ENCODE data around the gene PARVA. TPM values are rescaled to one million over a fixed set of nuclear protein-coding genes. Genes with fewer than 3 reads are reported as not detected.

PARVA gene
- total RNA-seq, 1 experiment from 2014 or later, result 31.5 TPM

GRCh38 chr11:12435264-12435663 is 57.9 kb downstream of the PARVA start:
- no peak for DNase-seq
- H3K9me2 ChIP-seq (ENCODE audit: insufficient read depth), result no peaks in the 10 kb centered on the region
- no peaks in the 10 kb centered on the region for H3K36me3 ChIP-seq (ENCODE audit: low read depth)
- H3K27ac ChIP-seq, result no peak overlapping the region
- H3K27me3 ChIP-seq (ENCODE audit: insufficient read depth, low read depth), result no peaks in the 10 kb centered on the region
- H3F3A ChIP-seq (ENCODE audit: insufficient read depth, low read depth), result peaks cover 10% of the 10 kb centered on the region; the same call in 1 of the 2 replicates
- H3K4me3 ChIP-seq, result no peak overlapping the region
- ChIA-PET CTCF (no interaction called here), POLR2A (ENCODE audit: unreplicated experiment) (no interaction called here)
- H2AFZ ChIP-seq, result no peak overlapping the region
- no peaks in the 10 kb centered on the region for H3K9me3 ChIP-seq (ENCODE audit: insufficient read depth, low read depth)
- no peak overlapping the region for H3K4me2 ChIP-seq
- intact Hi-C loops (cut with micrococcal nuclease; ENCODE audit: unreplicated experiment), result no loop called here
- TF ChIP-seq EZH2 (IDR thresholded peaks at IDR 0.05; ENCODE audit: low read depth), result no peak
- TF ChIP-seq, protein P1, sequence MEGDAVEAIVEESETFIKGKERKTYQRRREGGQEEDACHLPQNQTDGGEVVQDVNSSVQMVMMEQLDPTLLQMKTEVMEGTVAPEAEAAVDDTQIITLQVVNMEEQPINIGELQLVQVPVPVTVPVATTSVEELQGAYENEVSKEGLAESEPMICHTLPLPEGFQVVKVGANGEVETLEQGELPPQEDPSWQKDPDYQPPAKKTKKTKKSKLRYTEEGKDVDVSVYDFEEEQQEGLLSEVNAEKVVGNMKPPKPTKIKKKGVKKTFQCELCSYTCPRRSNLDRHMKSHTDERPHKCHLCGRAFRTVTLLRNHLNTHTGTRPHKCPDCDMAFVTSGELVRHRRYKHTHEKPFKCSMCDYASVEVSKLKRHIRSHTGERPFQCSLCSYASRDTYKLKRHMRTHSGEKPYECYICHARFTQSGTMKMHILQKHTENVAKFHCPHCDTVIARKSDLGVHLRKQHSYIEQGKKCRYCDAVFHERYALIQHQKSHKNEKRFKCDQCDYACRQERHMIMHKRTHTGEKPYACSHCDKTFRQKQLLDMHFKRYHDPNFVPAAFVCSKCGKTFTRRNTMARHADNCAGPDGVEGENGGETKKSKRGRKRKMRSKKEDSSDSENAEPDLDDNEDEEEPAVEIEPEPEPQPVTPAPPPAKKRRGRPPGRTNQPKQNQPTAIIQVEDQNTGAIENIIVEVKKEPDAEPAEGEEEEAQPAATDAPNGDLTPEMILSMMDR (conservative IDR thresholded peaks at IDR 0.05), result no peak
- no peaks in the 10 kb centered on the region for H4K20me1 ChIP-seq (ENCODE audit: insufficient read depth)
- H3K79me2 ChIP-seq (ENCODE audit: low read depth), result no peaks in the 10 kb centered on the region
- peaks cover 16% of the 10 kb centered on the region for H3K4me1 ChIP-seq (replicated peaks; ENCODE audit: insufficient read depth)
- BruUV-seq (replicated peaks), result no TSS peak

DNA sequence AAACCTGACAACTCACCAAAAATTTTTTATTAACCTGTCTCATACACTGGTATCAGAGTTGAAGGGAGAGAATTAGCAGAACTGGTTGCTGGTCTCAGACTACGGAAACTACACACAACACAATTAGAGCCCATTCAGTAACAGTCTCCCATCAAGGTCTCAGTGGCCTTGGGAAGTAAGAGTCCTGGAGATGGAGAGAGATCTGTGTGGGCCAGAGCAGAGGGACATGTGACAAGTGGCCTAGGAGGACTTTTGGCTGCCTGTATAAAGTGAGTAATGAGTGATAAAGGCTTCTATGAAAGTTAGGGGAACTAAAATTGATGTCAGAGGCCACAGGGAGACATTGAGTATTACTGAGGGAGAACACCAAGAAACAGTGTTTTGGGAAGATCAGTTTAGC is 58.9 kb downstream of the PARVA start:
- Histone ChIP-seq H3K27me3 (ENCODE audit: insufficient read depth, low read depth) (no peaks in the 10 kb centered on the region), H3K79me2 (ENCODE audit: low read depth) (no peaks in the 10 kb centered on the region), H4K20me1 (ENCODE audit: insufficient read depth) (no peaks in the 10 kb centered on the region), H2AFZ (no peak overlapping the region), H3K36me3 (ENCODE audit: low read depth) (no peaks in the 10 kb centered on the region), H3K4me2 (no peak overlapping the region), H3K4me3 (no peak overlapping the region), H3K27ac (no peak overlapping the region), H3K9me2 (ENCODE audit: insufficient read depth) (no peaks in the 10 kb centered on the region), H3K9me3 (ENCODE audit: insufficient read depth, low read depth) (no peaks in the 10 kb centered on the region), H3F3A (ENCODE audit: insufficient read depth, low read depth) (no peaks in the 10 kb centered on the region), H3K4me1 (replicated peaks; ENCODE audit: insufficient read depth) (peaks cover 6% of the 10 kb centered on the region)
- DNase-seq, result no peak
- ChIA-PET CTCF (no interaction called here), POLR2A (ENCODE audit: unreplicated experiment) (no interaction called here)
- BruUV-seq (replicated peaks), result no TSS peak
- no peak for TF ChIP-seq EZH2 (IDR thresholded peaks at IDR 0.05; ENCODE audit: low read depth)
- TF ChIP-seq, protein P1 (conservative IDR thresholded peaks at IDR 0.05), result no peak
- intact Hi-C loops (cut with micrococcal nuclease; ENCODE audit: unreplicated experiment), result no loop called here

GRCh38 chr11:12438291-12438690 is 60.9 kb downstream of the PARVA start:
- ChIA-PET POLR2A (ENCODE audit: unreplicated experiment) (no interaction called here), CTCF (no interaction called here)
- Histone ChIP-seq H3K27me3 (ENCODE audit: insufficient read depth, low read depth) (no peaks in the 10 kb centered on the region), H4K20me1 (ENCODE audit: insufficient read depth) (no peaks in the 10 kb centered on the region), H3K4me2 (no peak overlapping the region), H3K9me2 (ENCODE audit: insufficient read depth) (no peaks in the 10 kb centered on the region), H3K79me2 (ENCODE audit: low read depth) (no peaks in the 10 kb centered on the region), H3K9me3 (ENCODE audit: insufficient read depth, low read depth) (no peaks in the 10 kb centered on the region), H2AFZ (no peak overlapping the region), H3K27ac (no peak overlapping the region), H3K36me3 (ENCODE audit: low read depth) (no peaks in the 10 kb centered on the region), H3F3A (ENCODE audit: insufficient read depth, low read depth) (no peaks in the 10 kb centered on the region), H3K4me3 (no peak overlapping the region), H3K4me1 (replicated peaks; ENCODE audit: insufficient read depth) (no peaks in the 10 kb centered on the region)
- no peak for DNase-seq
- TF ChIP-seq EZH2 (IDR thresholded peaks at IDR 0.05; ENCODE audit: low read depth), result no peak
- TF ChIP-seq, protein P1 (conservative IDR thresholded peaks at IDR 0.05), result no peak
- intact Hi-C loops (cut with micrococcal nuclease; ENCODE audit: unreplicated experiment), result no loop called here
- no TSS peak for BruUV-seq (replicated peaks)
